CD4-positive, alpha-beta T cell treated with Interleukin-6 at 100 ng/mL for 8 hours (primary cell): ENCODE data around the gene OR13J1.

Experiments
- DNase-seq: peaks from one replicate; pipeline ENCODE4 v3.0.0-alpha.2; 2020; ENCODE audit warnings: mixed read lengths, low spot score

The OR13J1 gene

DNA sequence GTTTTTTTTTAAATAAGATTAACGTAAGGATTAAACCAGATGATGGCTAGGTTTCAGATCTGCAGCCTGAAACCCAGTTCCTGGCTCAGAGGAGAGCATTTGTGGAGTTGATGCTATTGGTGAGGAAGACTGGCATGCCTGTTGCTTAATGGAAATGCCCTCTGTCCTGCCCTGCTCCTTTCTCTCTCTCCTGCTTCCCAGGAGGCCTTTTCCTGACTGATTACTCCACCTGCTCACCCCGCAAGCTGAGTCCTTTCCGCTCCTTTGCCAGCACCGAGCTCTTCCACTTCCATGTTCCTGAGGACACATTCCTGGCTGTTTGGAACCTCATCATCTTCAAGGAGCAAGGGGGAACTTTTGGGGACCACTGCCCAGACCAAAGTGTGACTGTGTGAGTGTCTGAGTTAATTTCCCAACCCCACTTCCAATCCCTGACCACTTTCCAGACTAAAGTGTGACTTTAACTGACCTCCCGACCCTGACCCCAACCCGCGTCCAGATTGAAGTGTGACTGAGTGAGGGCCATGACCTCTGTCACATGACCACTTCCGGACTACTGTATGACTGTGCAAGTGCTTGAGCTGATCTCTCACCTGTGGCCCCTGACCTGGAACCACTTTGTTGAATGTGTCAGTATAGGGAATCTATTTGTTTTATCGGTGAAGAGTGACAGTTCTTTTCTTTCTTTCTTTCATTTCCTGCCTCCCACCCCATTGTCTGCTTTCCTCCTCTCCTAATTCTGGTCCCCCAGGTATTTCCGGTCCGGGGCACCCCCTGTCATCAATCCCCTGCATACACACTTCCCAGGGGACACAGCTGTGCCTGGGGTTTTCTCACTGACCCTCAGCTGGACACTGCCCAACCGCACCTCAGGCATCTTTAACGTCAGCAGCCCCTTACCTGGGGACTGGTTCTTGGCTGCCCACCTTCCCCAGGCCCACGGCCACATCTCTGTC is 35.7 kb downstream of the OR13J1 start:
- DNase-seq: no peak

DNA sequence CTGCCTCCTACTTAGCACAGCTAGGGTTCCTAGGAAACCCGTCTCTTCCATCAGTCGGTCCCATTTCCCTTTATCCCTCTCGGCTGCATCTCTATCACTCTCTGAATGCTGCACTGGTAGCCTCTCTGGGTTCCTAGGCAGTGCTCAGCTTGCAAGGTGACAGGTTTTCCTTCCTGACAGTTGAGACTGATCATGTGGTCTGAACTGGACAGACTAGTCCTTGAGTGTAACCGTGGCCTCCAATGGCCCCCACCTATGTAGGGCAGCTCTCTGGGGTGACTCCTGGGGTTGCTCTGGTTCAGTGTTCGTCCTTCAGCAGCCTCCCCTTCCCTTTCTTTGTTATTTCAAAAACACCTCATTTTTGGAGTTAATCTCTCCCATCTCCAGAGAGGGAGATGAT is 37.4 kb downstream of the OR13J1 start:
- no peak for DNase-seq

DNA sequence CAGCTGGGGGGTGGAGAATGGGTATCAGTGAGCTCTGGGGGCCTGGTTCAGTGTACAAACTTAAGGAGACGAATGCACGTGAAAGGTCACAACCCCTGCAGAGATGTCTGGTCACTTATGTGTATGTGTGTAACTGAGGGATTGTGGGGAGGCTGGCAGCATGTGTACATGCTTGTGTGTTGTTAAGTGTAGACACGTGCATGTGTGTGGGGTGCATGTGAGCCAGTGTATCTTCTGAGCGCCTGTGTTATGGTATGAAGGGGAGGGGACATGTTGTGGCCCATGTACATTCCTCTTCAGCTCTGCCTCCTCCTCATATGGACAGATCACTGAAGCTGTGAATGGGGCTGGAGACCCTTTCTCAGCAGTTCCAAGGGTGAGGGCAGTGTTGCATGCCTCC is 39.2 kb downstream of the OR13J1 start:
- DNase-seq: no peak

DNA sequence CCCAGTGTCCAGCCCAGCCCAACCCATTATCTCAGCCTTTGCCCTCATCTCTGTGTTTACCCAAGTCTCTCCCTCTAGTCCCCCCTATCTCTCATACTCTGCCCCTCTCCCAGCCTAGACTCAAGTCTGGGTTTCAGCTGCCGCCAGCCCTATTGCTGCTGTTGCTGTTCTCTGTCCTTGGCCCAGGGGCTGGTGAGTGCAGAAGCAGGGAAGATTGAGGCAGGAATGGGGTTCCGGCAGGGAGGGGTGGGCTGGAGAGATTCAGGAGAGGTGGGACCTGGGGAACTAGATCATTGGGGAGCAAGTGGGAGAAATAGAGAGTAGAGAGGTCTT is 40.5 kb downstream of the OR13J1 start:
- DNase-seq: no peak

DNA sequence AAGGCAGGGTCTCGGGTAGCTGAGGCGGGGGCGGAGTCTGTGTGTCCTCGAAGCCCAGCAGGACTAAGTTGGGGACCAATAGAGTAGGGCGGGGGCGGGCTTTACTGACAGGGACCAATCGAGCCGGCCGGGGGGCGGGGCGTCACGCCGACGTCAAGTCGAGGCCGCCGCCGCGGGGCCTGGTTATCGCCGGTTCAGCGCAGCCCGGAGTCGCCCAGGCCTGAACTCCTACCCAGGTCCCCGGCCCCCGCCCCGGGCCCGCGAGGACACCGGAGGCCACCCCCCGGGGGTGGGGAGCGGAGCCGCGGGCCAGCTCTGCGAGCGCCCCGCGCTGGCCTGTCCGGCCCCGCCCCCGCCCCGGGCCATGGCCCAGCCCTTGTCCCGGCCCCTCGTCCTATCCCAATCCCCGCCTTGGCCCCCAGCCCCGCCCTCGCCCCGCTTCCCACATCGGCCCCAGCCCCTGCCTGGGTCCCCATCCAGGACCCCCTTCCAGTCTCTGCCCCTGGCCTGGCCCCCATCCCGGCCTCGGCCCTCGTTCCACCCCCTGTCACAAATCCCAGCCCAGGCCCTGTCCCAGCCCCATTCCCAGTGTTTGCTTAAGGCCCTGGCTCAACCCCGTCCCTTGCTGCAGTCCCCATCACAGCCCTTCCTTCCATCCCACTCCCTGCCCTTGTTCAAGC is 41.0 kb downstream of the OR13J1 start, which contains the start of gene TMEM8B:
Gene TMEM8B, plus strand, starts transcription at position 145 of the 680 bp plus-strand sequence. Its CDS starts 220 bp downstream, at position 365.
- DNase-seq: peak; percentile 93

DNA sequence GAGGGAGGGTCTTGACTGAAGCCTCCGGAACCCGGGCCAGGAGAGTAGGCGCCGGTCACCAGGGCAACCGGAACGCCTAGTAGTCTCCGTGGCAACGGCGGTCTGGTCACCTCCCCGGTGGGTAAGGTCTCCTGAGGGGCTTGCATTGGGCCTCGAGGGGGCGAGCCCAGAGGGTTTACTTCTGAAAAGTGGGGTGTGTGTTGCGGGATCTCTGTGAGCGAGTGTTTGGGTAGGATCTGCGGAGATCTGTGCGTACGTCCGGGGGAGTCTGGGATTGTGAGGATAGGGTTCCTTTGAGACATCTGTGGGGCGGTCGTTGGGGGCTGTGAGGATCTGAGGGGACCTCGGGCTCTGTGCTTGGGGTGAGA is 41.5 kb downstream of the OR13J1 start, which contains the start of gene FAM221B:
Gene FAM221B, minus strand, starts transcription at position 17 of the 368 bp plus-strand sequence. CDS start 2,571 bp downstream, outside the sequence.
- DNase-seq: no peak

DNA sequence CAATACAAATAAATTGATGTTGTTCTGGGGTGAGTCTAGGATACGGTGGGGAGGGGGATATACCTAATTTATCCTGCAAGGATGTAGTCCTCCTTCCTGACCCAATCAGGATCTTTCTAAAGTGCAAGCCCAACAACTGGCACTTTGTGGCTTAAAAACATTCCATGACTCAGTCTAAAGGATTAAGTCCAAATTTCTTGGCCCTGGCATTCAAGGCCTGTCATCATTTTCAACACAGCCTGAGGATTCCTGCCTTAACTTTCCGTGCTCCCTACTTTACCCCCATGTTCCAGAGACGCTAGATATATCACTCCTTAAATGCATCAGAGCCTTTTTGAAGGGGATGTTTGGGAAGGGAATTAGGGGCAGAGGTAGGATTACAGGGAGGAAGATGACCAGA is 42.7 kb downstream of the OR13J1 start:
- no peak for DNase-seq

DNA sequence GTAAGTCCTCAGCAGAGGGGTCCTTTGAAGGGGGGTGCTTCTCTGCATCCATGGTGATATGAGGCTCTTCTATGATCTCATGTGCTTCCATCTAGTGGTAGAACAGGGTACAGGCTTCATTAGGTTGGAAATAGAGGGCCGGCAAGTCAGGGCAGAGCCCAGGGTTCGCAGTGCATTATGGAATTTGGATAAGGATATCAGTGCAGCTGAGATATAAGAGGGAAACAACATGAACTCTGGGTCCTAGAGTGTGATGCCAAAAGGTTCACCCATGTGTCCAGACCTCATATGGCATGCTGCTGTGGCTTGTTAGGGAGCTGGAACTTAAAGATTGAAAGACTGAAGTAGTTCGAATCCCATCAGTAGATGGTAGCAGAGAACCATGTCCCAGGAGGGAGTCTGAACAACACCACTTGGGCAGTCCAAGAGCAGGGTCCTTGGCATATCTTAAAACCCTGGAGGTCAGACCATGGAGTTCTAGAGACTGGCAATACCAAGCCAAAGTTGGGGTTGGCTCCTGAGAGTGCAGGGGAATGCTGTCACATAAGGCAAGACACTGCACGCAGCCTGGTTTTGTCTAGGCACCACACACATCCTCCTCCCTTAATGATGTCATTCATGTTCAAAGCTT is 44.0 kb downstream of the OR13J1 start:
- DNase-seq: peak; percentile 39

DNA sequence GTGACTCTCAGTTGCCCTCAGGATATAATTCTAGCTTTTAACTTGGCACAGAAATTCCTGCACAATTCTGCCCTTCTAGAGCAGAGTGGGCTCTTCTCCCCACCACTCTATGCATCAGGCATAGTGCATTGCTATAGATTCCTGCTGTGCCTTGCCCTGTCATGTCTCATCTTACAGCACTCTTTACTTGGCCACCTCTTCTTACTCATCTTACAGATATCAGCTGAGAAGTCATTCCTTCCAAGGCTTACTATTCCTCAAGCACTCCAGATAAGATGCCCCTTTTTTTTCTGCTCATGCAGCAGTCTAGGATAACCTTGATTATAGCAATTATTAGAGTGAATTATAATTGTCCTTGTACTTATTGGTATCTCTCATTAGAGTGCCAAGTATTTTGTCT is 47.3 kb downstream of the OR13J1 start:
- DNase-seq: no peak

DNA sequence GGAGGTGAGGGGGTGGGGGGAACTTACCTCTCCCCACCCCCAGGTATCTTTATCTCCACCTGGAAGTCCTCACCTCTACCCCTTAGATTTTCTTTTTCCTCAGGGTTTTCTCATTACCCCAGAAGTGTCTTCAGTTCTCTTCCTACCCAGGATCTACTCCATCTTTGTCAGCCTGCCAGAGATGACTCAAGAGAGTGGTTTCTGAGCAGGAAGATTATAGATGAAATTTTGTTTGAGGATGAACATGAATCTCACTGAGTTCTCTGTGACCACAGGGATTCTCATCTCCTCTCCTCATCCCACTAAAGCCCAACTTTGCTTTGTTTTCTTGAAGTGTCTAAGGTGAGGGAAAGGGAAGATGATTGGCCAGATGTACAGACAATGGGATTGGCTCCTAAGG is 50.1 kb downstream of the OR13J1 start:
- no peak for DNase-seq
